ENCODE measurements around the gene PAX5. TPM values are rescaled to one million over a fixed set of nuclear protein-coding genes. Genes with fewer than 3 reads are reported as not detected.
A peak's percentile ranks its signal among the peaks of the same experiment; 100 is the strongest.

PAX5 gene
- total RNA-seq, 1 donor from 2014 or later: not detected

DNA sequence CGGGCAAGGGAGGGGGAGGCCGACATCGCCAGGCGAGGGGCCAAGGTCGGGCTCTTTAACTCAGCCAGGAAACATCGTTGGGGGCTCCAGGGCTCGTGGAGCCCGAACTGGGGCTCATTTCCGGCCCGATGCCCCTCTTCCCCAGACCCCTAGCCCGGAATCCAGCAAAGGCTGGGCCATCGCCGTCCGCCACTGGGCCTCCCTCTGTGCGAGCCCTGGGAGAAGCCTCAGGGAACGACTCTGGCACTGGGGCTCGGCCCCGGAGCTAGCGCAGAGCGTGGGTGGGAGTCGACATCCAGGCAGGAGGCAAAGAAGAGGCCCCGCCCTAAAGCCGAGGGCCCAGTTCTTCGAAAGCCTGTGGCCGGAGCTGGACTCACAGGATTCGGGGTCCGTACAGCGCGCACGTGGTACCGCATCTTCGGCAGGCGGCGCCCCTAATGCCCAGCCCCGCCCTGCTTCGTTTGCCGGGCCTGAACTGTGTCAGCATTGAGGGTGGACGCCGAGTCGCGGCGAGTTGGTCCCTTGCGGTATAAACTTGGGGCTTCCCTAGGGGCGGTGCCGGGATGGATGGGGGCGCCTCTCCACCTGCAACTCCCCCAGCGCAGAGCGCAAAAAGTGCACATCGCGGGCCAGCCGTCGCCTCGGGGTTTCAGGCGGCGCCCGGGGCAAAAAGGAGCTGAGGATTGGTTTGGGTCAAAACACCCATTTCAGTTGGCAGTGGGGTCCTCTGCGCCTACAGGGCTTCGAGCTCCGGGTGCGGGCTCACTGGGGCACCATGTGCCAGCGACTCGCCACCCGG, 3.6 kb upstream of the PAX5 start:
- no peak for DNase-seq

- DNase-seq: no peak
Measured at GRCh38 chr9:37036776-37037502, 2.9 kb upstream of the PAX5 start.

GRCh38 chr9:37036371-37036775, 2.3 kb upstream of the PAX5 start:
- no peak for DNase-seq

DNA sequence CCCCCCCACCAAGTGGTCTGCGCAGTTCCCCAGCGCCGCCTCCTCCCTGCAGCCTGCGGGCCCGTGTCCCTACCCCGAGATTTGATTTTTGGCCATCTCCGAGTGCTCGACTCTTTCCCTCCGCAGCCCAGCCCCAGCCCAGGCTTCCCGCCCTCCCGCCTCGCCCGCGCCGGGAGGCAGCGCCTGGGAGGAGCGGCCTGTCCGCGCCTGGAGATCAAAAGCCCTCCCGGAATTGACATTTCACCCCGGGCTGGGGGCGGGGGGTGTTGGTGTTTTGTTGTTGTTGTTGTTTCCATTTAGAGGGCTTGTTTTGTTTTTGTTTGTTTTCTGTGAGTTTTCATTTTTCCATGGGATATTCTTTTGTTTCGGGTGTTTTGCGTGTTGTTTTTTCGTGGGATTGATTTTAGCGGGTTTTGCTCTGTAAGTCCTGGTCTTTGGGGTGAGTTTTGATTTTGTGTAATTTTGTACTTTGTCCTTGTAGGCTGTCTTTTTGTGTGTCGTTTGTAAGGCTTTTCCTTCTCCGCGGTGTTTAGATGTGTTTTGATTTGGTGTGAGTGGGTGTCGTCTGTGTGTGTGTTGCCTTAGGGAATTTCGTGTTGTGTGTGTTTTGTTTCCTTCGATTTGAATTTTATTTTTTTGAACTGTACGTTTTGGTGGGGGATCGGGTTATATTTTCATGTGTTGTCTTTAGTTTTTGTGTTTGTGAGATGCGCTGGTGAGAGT, 1.7 kb upstream of the PAX5 start:
- DNase-seq: no peak

GRCh38 chr9:37034938-37035647, 1.0 kb upstream of the PAX5 start:
- DNase-seq: no peak

GRCh38 chr9:37034305-37034937, 353 bp upstream of the PAX5 start:
- no peak for DNase-seq

DNA sequence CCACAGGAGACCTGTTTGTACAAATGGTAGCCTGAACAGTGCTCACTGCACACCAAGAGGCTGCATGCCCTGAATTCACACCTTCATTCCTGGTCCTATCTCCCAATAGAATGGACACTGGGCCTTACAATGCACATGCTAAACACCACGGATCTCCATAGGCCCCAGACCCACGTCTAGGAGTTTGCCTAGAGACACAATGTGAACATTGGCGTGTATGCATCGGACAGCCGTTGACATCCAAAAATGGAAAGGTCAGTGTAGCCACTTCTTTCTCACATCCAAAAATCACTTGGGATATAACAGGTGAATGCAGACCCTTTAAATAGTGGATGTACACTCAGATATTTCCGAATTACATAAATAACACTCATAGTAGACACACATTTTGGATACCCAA, 927 bp downstream of the PAX5 start:
- no peak for DNase-seq

DNA sequence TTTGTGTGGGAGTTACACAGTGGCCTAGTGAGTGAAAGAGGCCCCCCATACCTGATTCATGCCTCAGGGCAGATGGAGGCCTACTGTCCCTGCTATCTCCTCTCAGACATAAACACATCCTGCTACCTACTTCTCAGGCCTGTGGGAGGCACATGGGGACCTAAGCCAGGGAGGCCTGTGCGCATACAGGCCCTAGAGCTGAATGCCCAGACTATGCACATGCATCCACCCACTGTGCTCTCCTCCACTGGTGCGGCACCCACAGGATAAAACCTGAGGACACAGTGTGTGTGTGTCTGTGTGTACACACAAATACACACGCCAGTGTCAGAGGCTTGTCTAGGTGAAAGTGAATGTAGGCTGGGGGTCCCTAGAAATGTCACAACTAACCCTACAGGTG, 1.4 kb downstream of the PAX5 start:
- no peak for DNase-seq

DNA sequence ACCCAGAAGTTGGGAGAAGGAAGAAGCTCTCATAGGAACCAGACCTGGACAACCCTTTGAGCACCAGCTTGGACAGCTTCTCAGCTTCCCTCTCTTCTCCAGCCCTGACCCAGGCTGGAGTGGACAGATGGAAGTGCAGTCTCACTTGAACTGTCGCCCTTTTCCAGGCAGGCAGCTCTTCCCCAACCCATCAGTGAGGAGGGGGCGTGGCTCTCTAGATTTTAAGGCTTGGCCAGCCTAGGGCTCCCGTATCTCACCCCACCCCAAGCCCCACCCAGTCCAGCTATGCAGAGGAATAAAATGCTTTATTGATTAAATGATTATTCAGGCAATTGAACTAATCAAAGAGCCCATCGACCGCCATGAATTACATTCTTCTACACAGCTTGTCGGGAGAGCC, 2.2 kb downstream of the PAX5 start:
- DNase-seq: no peak

DNA sequence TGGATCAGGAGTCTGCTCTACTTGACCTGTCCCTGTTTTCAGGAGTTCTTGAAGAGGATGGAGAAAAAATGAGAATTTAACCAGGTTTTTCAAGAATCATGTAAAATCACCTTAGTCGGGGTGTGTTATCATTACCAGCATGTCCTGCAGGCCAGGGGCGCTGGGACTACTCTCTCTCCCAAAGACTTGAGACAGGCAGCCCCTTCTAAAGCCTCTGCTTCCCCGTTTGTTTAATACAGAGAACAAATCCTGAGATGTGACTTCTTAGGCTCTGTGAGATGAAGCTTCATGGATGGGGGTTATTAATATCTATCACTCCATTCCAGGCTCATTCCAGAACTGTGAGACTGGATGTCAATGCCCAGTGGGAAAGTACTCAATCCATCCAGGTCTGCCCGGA, 3.0 kb downstream of the PAX5 start:
- no peak for DNase-seq

- DNase-seq: no peak
Measured at GRCh38 chr9:37030611-37030939, 3.5 kb downstream of the PAX5 start.

- DNase-seq: no peak
Measured at GRCh38 chr9:37029776-37030610, 4.1 kb downstream of the PAX5 start.

DNA sequence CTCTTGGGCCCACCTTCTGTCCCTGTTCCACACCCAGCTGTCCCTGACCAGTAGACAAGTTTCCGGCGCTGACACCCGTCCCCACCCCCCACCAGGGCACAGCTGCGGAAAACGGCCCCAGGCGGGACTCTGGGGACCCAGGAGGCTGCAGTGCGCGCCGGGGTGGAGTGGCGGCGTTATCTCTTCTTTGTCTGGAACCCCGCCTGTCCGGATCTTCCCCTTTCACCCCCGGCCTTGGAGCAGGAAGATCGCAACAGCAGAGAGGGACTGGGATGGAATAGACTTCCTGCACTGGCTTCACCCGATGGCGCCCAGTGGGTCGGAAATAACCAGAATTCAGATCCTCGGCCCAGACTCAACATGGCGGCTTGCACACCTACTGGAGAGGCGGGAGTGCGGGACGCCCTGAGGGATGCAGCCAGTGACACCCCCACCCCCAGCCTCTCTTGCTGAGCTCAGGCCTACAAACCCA, 4.7 kb downstream of the PAX5 start:
- DNase-seq: no peak

- DNase-seq: no peak
Measured at GRCh38 chr9:37028420-37029031, 5.5 kb downstream of the PAX5 start.

DNA sequence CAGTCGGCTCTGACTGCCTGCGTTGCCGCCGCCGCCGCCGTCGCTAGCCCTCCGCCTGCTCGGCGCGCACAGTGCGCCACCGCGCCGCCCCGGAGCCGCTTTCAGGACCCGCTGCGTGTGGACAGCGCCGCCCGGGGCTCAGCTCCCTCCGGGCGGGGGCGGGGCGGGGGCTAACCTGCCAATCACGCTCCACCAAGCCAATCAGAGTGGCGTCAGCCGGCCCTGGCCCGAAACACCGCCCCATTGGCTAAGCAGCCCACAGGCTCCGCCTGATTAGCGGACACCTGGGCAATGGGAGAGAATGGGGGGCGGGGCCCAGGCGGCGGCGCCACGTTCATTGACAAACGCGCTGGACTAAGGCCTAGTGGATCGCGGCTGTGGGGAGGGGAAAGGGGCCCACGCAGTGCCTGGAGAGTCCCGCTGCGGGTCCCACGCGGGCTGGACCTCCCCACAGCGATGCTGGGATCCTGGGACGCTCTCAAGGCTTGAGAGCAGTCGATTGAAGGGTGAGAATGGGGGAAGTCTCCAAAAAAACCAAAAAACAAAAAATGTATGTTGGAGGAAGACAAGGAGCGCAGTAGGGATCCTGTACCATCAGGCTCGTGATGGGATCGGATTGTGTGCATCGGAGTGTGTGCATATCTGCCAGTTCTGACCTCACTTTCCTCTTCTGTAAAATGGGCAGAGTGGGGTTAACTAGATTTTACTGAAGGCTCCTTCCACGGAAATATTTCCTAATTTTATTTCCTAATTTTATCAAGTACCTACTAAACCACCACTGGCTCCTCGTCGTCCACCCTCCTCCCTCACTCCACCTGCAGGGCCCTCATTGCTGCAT, 6.3 kb downstream of the PAX5 start:
- peak; percentile 31 for DNase-seq

GRCh38 chr9:37026931-37027581, 7.0 kb downstream of the PAX5 start:
- no peak for DNase-seq

DNA sequence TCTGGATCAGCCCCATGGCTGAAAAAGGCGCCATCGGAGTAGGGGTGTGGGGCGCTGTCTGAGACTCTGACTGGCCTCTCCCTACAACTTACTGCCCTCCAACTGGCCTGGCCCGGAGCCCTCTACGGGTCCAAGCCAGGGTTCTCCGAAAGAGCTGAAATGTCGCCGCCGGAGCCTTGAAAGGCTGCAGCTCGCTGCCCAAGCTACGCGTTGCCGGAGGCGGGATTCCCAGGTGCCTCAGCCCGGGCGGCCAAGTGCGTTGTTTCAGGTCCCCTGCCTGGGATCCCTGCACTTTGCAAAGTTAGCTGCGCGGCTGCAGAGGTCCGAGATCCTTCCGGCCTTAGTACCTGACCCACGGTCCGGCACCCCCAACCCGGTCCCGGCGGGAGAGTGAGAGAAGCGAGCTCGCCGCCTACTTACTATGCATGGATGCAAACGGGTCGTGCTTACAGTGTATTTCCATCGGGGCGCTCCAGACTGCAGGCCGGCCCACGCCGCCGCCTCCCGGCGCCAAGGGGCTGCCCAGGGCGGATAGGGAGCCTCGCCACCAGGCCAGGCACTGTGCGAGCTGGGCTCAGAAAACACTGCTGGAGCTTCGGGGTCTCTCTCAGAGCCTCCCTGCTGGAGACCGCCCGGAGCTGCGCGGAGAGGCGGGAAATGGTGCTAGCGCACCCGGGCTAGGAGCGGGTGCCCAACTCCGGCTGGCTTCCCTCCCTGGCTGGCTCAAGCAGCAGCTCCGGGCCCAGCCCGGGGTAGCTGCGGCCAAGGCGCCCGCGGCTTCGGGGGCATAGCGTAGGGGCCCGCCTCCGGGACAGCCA, 7.7 kb downstream of the PAX5 start:
- no peak for DNase-seq

DNA sequence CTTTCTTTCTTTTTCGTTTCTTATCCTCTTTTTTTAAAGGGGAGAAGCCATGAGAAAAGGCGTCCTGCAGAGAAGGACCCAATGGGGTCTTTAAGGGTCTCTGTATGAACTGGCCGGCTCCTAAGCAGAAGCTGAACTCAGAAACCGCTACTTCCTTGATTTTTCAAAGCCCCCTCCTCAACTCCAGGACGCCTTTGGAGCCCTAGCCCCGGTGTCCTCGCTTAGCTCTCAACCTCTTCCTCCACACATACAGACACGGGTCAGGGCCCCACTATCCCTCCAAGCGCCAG, 8.3 kb downstream of the PAX5 start:
- no peak for DNase-seq

Measured in occipital lobe (tissue), 2 donors.